ENCODE results near the gene HERC4.

GRCh38 chr10:68109331-68109730 lies 34.2 kb upstream of the HERC4 start, which contains the start of gene MYPN:
- TF ChIP-seq CTCF (IDR thresholded peaks at IDR 0.05; ENCODE audit: extremely low read depth in 1 of 2, insufficient read depth in 1 of 2, low read depth in 1 of 2, low read length in 2 of 2) (no peak), FOS (IDR thresholded peaks at IDR 0.05; ENCODE audit: borderline replicate concordance, insufficient read depth, low read length) (no peak), MYC (IDR thresholded peaks at IDR 0.05; ENCODE audit: low read depth, low read length) (no peak), POLR2A (IDR thresholded peaks at IDR 0.05; ENCODE audit: low read depth, low read length) (no peak)

Measured in endothelial cell of umbilical vein (primary cell).